Right atrium auricular region (tissue), 2 donors: ENCODE measurements around the gene ATXN1. TPM values are rescaled to one million over a fixed set of nuclear protein-coding genes. Genes with fewer than 3 reads are reported as not detected.
A peak's percentile ranks its signal among the peaks of the same experiment; 100 is the strongest.

Experiments used
- DNase-seq: peaks from one replicate; pipeline ENCODE4 v3.0.0-alpha.2; 2019; ENCODE audit warnings: low spot score
- H3K27ac ChIP-seq, 2 donors: fragments of 200-600 bp; sonication (generic); 1 replicate in 1 of 2; 2 replicates in 1 of 2; pipeline ENCODE4 v1.5.1; 2016 to 2019
- H3K27me3 ChIP-seq, 2 donors: fragments of 200-600 bp; sonication (generic); one replicate each; pipeline versions ENCODE4 v1.5.1 to v1.6.0; 2017 to 2019
- H3K36me3 ChIP-seq: fragments of 200-600 bp; sonication (generic); one replicate; pipeline ENCODE4 v1.5.1; 2016
- H3K4me1 ChIP-seq, 2 donors: fragments of 200-600 bp; sonication (generic); one replicate each; pipeline versions ENCODE4 v1.5.1 to v1.6.0; 2017 to 2019
- H3K4me3 ChIP-seq, 2 donors: fragments of 200-600 bp; sonication (generic); 1 replicate in 1 of 2; 2 replicates in 1 of 2; pipeline ENCODE4 v1.5.1; 2017 to 2019; ENCODE audit warnings: mild to moderate bottlenecking in 1 of 2, moderate library complexity in 1 of 2
- H3K9me3 ChIP-seq, 2 donors: fragments of 200-600 bp; sonication (generic); one replicate each; pipeline ENCODE4 v1.5.1; 2019
- total RNA-seq, 2 donors: library from RNA; depleted of rRNA; stranded (reverse); fragments of >200 nt; gene quantifications; one replicate each; pipeline ENCODE4 v1.1.0, GENCODE V29; 2016
- TF ChIP-seq, protein P1 (sequence below), 2 donors: fragments of 200-600 bp; sonication (generic); IDR thresholded peaks; one replicate each; pipeline ENCODE4 v1.5.1; 2019; ENCODE audit warnings: antibody characterized with exemption in 2 of 2

Gene ATXN1
- total RNA-seq, 2 donors from 2014 or later, result 41.8 to 62.0 TPM

GRCh38 chr6:16320533-16321340, 440.5 kb downstream of the ATXN1 start:
- TF ChIP-seq, protein P1, sequence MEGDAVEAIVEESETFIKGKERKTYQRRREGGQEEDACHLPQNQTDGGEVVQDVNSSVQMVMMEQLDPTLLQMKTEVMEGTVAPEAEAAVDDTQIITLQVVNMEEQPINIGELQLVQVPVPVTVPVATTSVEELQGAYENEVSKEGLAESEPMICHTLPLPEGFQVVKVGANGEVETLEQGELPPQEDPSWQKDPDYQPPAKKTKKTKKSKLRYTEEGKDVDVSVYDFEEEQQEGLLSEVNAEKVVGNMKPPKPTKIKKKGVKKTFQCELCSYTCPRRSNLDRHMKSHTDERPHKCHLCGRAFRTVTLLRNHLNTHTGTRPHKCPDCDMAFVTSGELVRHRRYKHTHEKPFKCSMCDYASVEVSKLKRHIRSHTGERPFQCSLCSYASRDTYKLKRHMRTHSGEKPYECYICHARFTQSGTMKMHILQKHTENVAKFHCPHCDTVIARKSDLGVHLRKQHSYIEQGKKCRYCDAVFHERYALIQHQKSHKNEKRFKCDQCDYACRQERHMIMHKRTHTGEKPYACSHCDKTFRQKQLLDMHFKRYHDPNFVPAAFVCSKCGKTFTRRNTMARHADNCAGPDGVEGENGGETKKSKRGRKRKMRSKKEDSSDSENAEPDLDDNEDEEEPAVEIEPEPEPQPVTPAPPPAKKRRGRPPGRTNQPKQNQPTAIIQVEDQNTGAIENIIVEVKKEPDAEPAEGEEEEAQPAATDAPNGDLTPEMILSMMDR (IDR thresholded peaks at IDR 0.05), result no peak
- DNase-seq, result no peak
- H3K4me3 ChIP-seq, result peak overlapping the region in 1 of 2 donors; percentile 26
- H3K27me3 ChIP-seq, result no peaks in the 10 kb centered on the region
- H3K27ac ChIP-seq, result peak overlapping the region; percentile 84 to 93
- H3K9me3 ChIP-seq, result no peaks in the 10 kb centered on the region
- H3K4me1 ChIP-seq, result peaks cover 0 to 69% of the 10 kb centered on the region in 2 donors
- peaks cover under 1% of the 10 kb centered on the region for H3K36me3 ChIP-seq

DNA sequence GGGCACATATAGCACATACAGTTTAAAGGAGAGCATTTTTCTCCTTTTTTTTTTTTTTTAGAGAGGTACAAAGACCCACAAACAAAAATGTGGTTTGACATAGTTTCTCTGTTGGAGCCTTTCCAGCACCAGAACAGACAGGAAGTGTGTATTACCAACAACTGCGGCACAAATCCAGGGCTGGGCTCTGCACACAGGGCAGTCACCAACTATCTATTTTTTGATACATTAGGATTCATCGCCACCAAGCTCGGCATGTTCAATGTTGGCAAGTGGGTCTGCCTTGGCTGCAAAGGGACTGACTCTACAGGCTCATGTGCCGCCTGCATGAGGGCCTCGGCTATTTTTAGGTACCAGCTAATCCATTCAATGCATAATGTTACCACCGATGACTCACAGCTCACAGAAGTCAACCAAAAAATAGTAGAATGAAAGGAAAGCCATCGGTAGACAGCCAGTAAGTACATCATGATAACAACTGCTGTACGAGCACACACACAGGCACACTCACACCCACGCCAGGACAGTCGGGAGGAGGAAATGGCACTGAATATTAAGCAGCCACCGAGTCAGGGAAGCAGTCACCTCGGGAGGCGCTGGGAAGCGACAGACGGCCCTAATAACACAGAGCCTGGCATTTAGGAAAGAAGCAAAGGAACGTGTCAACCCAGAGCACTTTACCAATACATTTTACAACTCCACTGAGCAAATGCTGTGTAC, 441.3 kb downstream of the ATXN1 start:
- Histone ChIP-seq H3K36me3 (no peaks in the 10 kb centered on the region), H3K9me3 (no peaks in the 10 kb centered on the region), H3K4me1 (peaks cover 0 to 69% of the 10 kb centered on the region in 2 donors), H3K4me3 (peak overlapping the region in 1 of 2 donors; percentile 26), H3K27ac (peak overlapping the region; percentile 84 to 93), H3K27me3 (no peaks in the 10 kb centered on the region)
- TF ChIP-seq, protein P1 (IDR thresholded peaks at IDR 0.05), result no peak
- DNase-seq, result peak; percentile 85

GRCh38 chr6:16318953-16319720, 442.1 kb downstream of the ATXN1 start:
- no peak for DNase-seq
- Histone ChIP-seq H3K4me3 (no peak overlapping the region), H3K9me3 (no peaks in the 10 kb centered on the region), H3K27ac (peak overlapping the region; percentile 84 to 93), H3K36me3 (no peaks in the 10 kb centered on the region), H3K4me1 (peaks cover 0 to 69% of the 10 kb centered on the region in 2 donors), H3K27me3 (no peaks in the 10 kb centered on the region)
- TF ChIP-seq, protein P1 (IDR thresholded peaks at IDR 0.05), result no peak

DNA sequence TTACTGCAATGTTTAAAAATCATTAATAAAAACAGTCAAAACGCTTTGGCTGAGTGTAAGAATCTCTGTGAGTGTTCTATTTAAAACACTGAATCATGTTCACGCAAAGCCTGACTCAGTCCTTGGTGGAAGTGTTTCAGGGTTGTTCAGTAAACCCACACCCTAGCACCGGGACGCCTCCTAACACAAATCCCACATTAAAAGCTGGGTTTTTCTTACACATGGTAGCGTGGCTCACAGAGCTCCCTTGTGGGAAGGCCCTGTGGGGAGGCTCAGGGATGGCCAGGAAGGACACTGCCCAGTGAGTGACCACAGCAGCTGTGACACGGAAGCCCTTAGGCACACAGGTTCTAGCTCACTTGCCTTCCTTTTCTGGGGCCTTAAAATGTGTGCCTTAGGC, 442.7 kb downstream of the ATXN1 start:
- Histone ChIP-seq H3K4me1 (peaks cover 0 to 67% of the 10 kb centered on the region in 2 donors), H3K4me3 (no peak overlapping the region), H3K27ac (peak overlapping the region; percentile 84 to 93), H3K27me3 (no peaks in the 10 kb centered on the region), H3K36me3 (no peaks in the 10 kb centered on the region), H3K9me3 (no peaks in the 10 kb centered on the region)
- DNase-seq, result no peak
- TF ChIP-seq, protein P1 (IDR thresholded peaks at IDR 0.05), result no peak

DNA sequence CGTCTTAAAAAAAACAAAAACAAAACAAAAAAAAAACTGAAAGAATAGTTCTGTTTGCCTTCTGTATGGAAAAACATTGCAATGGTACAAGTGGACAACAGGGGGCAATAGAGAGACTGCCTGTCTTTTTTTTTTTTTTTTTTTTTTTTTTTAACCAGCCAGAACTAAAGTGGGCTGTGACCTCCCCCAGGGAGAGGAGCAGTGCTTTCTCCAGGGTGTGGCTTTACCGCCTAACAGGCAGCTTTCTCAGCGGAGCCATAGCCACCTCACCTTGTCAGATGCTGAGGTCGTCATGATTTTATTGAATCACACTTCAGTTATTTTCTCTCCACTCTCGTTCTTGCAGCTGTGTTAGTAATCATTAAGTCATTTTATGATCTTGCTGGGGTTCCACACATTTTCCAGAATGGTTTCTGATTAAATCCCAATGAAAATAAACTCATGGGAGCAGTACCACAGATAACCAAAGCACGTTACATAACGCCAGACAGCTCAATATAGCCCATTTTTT, 444.5 kb downstream of the ATXN1 start:
- no peak for DNase-seq
- Histone ChIP-seq H3K27ac (peak overlapping the region; percentile 84 to 93), H3K4me3 (no peak overlapping the region), H3K27me3 (no peaks in the 10 kb centered on the region), H3K36me3 (no peaks in the 10 kb centered on the region), H3K9me3 (no peaks in the 10 kb centered on the region), H3K4me1 (peaks cover 0 to 51% of the 10 kb centered on the region in 2 donors)
- TF ChIP-seq, protein P1 (IDR thresholded peaks at IDR 0.05), result peak; percentile 77 to 78
